DMS153 treated with DMSO at 0.1 percent for 48 hours (cell line): ENCODE results near the gene GALE.
"Not testable (repeated sequence)": the region's sequence is repeated elsewhere in the genome, so short reads cannot be mapped to it uniquely, and the experiment has no call there.

Source experiments
- DNase-seq: peaks from one replicate; lab custom pipeline; 2025; ENCODE audit not compliant: unreplicated experiment; lab: John Stamatoyannopoulos, UW

Gene GALE

GRCh38 chr1:23810818-23811540 is 10.4 kb upstream of the GALE start:
- no peak for DNase-seq

DNA sequence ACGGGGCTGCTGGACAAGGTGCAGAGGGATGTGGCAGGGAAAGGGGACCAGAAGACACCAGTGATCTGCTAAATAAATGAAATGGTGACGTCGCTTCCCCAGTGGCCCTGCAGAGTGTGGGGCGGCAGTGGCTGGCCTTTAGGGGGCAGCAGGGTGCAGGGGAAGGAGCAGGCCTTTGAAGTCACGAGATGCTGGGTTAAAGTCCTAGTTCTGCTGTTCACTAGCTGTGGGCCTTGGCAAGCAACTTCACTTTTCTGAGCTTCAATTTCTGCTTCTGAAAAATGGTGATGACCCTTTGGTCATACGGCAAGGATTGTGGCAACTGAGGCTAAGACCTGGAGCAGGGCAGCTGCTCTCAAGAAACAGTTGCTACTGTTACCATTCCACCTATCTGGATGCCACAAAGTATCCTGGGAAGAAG is 9.2 kb upstream of the GALE start:
- peak; percentile 67 for DNase-seq

DNA sequence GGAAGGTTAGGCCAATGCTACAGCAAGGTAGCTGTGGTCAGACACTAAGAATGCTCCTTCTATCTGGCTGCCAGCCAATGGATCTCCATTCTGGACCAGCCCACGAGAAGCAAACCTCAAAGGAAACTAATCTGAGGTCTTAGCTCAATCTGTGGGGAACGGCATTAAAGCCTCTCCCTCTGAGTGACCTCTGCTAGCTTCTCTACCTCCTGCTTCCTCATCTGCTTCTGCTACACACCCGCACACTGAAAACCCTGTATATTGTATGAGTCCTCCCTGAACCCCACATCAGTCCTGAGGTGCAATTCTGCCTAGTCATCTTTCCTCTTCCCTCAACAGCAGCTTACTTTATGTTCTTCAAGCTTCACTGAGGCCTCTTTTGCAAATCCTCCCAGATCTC is 6.9 kb upstream of the GALE start:
- DNase-seq = no peak

DNA sequence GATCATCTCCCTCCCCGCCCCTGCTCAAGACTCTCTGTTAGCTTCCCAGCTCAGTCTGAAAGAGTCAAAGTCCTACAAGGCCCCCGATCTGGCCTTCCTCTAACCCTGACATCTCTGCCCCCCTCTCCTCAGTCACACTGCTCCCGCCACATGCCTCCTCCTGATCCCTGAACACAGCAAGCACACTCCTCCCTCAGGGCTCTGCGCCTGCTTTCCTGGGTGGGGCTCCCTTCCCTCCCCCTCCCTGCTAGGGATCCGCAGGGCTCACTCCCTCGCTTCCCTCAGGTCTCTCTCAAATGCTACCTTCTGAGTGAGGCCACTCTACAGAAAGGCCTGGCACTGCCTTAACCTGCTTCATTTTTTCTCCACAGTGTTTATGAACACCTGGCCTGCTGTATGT is 5.7 kb upstream of the GALE start:
- no peak for DNase-seq

DNA sequence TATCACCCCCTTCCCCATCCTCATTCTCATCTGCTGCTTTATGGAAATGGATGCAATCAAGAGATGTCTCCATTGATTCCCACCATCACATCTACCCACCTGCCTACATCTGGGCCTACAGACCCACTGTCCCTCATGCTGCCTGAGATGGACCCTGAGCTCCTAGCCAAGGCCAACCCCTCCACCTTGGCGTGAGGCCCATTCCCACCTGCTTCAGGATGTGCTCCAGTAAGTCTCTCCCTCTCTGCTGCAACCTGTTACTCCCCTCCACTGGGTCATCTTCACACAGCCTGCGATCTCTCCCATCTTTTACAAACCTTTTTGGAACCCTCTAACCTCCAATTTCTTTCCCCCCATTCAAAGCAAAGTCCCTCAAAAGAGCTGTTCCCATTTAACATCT is 4.5 kb upstream of the GALE start:
- no peak for DNase-seq

DNA sequence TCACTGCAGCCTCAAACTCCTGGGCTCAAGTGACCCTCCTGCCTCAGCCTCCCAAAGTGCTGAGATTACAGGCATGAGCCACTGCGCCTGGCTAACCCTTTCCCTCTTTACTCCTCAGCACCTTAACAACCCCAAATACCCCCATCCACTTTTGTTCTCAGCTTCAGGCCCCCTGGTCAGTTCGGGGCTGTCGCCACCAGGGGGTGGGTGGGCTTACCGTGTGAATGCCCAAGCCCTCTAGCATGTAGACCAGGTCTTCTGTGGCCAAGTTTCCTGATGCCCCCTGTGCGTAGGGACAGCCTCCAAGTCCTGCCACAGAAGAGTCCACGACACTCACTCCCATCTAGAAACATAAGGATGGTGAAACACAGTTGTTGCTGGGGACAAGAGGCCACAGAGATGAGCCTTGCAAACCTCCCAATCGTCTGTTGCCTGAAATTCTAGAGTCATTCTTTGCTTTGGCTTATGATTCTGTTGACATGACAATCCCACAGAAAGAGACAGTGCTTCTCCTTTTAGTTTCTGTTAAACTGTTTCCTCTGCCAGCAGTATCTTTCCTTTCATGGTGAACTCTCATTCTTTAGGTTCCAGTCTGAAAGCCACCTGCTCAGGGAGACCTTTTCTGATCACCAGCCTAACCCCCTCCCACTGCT is 3.8 kb upstream of the GALE start:
- DNase-seq = no peak

GRCh38 chr1:23803674-23804073 is 3.1 kb upstream of the GALE start:
- no peak for DNase-seq

DNA sequence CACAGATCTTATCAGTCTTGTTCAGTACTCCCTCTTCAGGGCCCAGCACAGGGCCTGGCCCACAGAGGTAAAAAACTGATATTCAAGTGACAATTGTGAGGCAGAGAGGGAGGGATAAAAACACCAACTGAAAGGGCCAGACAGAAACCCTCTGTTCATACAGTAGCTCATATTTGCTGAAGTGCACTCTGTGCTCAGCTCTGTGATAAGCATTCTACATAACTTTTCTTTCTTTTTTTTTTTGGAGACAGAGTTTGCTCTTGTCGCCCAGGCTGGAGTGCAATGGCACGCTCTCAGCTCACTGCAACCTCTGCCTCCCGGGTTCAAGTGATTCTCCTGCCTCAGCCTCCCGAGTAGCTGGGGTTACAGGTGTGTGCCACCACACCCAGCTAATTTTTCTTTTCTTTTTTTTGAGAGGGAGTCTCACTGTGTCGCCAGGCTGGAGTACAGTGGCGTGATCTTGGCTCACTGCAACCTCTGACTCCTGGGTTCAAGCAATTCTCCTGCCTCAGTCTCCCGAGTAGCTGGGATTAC is 2.3 kb upstream of the GALE start:
- not testable (repeated sequence) for DNase-seq

GRCh38 chr1:23801876-23802275 is 1.3 kb upstream of the GALE start:
- no peak for DNase-seq

DNA sequence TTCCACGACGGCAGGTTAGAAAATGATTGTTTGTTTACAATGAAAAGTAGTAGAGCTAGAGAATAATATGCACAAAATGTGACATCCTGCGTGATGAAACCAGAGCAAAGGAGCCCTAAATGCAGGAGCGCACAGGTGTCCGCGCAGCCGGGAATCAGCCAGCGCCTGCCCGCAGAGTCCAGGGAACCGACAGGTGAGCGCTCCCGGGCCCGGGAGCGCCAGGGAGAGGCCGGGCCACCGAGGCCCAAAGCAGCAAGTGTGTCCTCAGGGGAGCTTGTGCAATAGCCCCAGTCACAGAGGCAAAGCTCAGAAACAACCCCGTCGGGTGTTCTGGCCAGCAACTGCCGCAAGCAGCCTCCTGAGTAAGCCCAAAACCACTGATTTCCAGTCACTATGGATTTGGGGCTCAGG is 789 bp upstream of the GALE start:
- no peak for DNase-seq

- DNase-seq = no peak
Measured at GRCh38 chr1:23799570-23800399, 769 bp downstream of the GALE start.

GRCh38 chr1:23799255-23799569 is 1.3 kb downstream of the GALE start:
- DNase-seq = no peak

GRCh38 chr1:23798662-23799142 is 1.9 kb downstream of the GALE start:
- no peak for DNase-seq

GRCh38 chr1:23797478-23798448 is 2.8 kb downstream of the GALE start:
- no peak for DNase-seq

- no peak for DNase-seq
Measured at GRCh38 chr1:23796466-23797271, 3.9 kb downstream of the GALE start.

DNA sequence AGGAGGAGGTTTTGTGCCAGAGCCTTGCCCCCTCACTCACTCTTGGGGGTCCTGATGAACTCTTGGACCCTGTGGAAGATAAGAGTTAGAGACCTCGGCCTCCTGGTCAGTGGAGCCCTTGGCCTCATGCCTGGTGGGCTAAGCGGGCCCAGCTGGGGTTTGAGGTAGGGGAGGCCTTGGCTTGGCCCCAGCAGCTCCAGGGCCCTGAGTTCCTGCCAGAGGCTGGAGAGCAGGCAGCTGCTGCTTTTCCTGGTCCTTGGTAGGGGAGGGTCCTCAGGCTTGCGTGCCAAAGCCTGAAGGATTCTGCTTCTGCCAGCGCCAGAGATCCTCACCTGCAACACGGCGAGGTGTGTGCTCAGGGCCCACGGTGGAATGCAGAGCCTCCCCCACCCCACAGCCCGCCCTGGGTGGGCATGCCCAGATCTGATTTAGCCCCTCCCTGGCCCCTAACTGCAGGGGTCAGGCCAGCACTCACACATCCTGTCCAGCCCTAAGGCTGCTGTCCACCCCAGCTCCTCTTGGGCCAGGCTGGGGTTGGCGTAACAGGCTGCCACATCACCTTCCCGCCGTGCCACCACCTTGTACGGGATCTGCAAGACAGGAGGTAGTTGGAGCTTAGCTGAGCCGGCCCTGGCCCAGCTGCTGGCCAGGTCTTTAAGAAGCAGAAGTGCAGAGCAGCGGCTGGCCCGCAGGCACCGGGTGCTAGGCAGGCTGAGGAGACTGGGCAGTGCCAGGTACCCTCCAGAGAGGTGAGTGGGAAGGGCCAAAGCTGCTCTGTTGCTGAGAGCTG is 4.7 kb downstream of the GALE start:
- no peak for DNase-seq

DNA sequence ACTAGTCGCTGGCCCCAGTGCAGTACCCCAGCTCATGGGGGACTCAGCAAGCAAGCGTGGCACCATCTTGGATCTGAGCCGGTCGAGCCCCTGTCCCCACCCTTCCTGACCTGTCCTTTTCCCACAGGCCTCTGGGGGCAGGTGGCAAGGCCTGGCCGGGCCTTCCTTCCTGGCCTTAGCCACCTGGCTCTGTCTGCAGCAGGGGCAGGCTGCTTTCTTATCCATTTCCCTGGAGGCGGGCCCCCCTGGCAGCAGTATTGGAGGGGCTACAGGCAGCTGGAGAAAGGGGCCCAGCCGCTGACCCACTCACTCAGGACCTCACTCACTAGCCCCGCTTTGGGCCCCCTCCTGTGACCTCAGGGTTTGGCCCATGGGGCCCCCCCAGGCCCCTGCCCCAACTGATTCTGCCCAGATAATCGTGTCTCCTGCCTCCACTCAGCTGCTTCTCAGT is 5.8 kb downstream of the GALE start:
- DNase-seq = not testable (repeated sequence)

DNA sequence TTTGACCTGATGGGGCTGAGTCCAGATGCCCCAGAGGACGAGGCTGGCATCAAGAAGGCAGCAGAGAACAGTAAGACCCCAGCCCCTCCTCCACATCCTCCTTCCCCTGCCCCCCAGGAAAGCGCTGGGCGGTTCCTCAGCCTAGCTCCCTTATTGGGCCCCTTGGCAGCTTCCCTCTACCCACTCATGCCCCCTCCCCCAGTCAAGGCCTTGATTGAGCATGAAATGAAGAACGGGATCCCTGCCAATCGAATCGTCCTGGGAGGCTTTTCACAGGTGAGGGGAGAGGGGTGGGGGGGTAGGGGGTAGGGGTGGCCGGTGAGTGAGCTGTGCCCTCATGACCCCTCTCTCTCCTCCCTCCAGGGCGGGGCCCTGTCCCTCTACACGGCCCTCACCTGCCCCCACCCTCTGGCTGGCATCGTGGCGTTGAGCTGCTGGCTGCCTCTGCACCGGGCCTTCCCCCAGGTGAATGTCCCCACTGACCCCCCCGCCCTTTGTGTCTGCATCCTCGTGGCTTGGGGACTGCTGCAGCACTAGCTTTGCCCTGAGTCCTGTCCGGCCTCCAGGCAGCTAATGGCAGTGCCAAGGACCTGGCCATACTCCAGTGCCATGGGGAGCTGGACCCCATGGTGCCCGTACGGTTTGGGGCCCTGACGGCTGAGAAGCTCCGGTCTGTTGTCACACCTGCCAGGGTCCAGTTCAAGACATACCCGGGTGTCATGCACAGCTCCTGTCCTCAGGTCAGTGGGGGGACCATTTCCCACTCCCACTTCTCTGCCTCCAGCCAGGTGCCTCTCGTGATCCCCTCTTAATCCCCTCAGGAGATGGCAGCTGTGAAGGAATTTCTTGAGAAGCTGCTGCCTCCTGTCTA is 6.5 kb downstream of the GALE start:
- DNase-seq = no peak
